OCI-LY3 (cell line): ENCODE results near the gene LHFPL2.

Experiments
- H2AFZ ChIP-seq: fragments of 200-600, 300-600 bp; shearing (Covaris generic); 2 replicates; pipeline ENCODE4 v1.6.0; 2014; ENCODE audit warnings: antibody characterized with exemption, low read depth, low read length
- H3K27ac ChIP-seq: fragments of 200-600, 300-600 bp; sonication (generic); 2 replicates; pipeline ENCODE4 v1.5.1; 2014; ENCODE audit warnings: mild to moderate bottlenecking, low read length, moderate library complexity, mixed read lengths
- H3K27me3 ChIP-seq: fragments of 200-600, 300-600 bp; sonication (generic); 2 replicates; pipeline ENCODE4 v1.6.1; 2014; ENCODE audit warnings: low read depth, low read length, mixed read lengths
- H3K36me3 ChIP-seq: fragments of 200-600, 300-600 bp; sonication (generic); replicated peaks from 2 replicates; pipeline ENCODE3; 2014; ENCODE audit warnings: low read depth, low read length, mixed read lengths
- H3K4me1 ChIP-seq: fragments of 300-600, 200-600 bp; sonication (generic); 2 replicates; pipeline ENCODE4 v1.6.1; 2014; ENCODE audit warnings: low read length, mixed read lengths
- H3K4me2 ChIP-seq: fragments of 200-600, 300-600 bp; sonication (generic); 2 replicates; pipeline ENCODE4 v1.6.1; 2014; ENCODE audit warnings: low read length, mixed read lengths
- H3K4me3 ChIP-seq: fragments of 300-600, 200-600 bp; sonication (generic); 2 replicates; pipeline ENCODE4 v1.5.1; 2014; ENCODE audit warnings: antibody characterized with exemption, mild to moderate bottlenecking, low read length, moderate library complexity
- H3K79me2 ChIP-seq: fragments of 300-600, 200-600 bp; shearing (Covaris generic); 2 replicates; pipeline ENCODE4 v1.6.1; 2014; ENCODE audit warnings: mild to moderate bottlenecking, low read length, mixed read lengths
- H3K9ac ChIP-seq: fragments of 300-600, 200-600 bp; shearing (Covaris generic); 2 replicates; pipeline ENCODE4 v1.6.0; 2014; ENCODE audit warnings: mild to moderate bottlenecking, low read length, moderate library complexity
- H3K9me3 ChIP-seq: fragments of 200-600, 300-600 bp; shearing (Covaris generic); 2 replicates; pipeline ENCODE4 v1.6.1; 2014; ENCODE audit warnings: low read length, mixed read lengths; ENCODE audit not compliant: insufficient read depth
- H4K20me1 ChIP-seq: fragments of 200-600, 300-600 bp; sonication (generic); 2 replicates; pipeline ENCODE4 v1.6.1; 2016; ENCODE audit warnings: low read length, mixed read lengths; ENCODE audit not compliant: insufficient read depth
- EZH2phosphoT487 ChIP-seq: fragments of 200-600 bp; shearing (Covaris generic); IDR thresholded peaks from 2 replicates; pipeline ENCODE4 v1.6.1; 2018; ENCODE audit warnings: antibody characterized with exemption, mixed run types, low read depth
- TF ChIP-seq, protein P1 (sequence below): fragments of 200-600, 300-600 bp; sonication (generic); IDR thresholded peaks from 2 replicates; pipeline ENCODE4 v1.5.1; 2014; ENCODE audit warnings: antibody characterized with exemption, low read length, low read depth

LHFPL2 gene

DNA sequence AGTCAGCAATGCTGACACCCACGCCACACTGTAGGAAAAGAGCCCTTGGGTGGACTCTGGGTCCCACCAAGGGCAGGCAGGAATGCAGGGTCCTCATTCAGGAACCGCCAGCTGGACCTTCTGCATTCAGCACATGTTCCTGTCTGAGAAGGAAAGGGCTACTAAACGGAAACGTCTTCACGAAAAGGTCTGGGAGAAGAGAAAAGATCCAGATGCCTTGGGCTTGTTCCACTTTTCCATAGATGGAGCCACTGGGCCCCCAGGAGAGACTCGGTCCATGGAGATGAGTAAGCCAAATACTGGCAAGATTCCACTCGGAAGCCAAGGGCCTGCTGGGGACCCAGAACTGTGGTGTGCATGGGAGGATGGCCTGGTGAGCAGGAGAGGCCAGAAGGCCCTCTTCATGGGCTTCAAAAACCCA is 38.4 kb downstream of the LHFPL2 start:
- no peak overlapping the region for H3K27ac ChIP-seq
- no peaks in the 10 kb centered on the region for H4K20me1 ChIP-seq
- no peak overlapping the region for H3K9ac ChIP-seq
- no peaks in the 10 kb centered on the region for H3K9me3 ChIP-seq
- H2AFZ ChIP-seq = no peak overlapping the region
- H3K79me2 ChIP-seq = no peaks in the 10 kb centered on the region
- no peak overlapping the region for H3K4me2 ChIP-seq
- H3K4me1 ChIP-seq = no peaks in the 10 kb centered on the region
- H3K4me3 ChIP-seq = no peak overlapping the region
- TF ChIP-seq, protein P1, sequence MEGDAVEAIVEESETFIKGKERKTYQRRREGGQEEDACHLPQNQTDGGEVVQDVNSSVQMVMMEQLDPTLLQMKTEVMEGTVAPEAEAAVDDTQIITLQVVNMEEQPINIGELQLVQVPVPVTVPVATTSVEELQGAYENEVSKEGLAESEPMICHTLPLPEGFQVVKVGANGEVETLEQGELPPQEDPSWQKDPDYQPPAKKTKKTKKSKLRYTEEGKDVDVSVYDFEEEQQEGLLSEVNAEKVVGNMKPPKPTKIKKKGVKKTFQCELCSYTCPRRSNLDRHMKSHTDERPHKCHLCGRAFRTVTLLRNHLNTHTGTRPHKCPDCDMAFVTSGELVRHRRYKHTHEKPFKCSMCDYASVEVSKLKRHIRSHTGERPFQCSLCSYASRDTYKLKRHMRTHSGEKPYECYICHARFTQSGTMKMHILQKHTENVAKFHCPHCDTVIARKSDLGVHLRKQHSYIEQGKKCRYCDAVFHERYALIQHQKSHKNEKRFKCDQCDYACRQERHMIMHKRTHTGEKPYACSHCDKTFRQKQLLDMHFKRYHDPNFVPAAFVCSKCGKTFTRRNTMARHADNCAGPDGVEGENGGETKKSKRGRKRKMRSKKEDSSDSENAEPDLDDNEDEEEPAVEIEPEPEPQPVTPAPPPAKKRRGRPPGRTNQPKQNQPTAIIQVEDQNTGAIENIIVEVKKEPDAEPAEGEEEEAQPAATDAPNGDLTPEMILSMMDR = no peak
- TF ChIP-seq EZH2phosphoT487 = no peak
- no peaks in the 10 kb centered on the region for H3K27me3 ChIP-seq
- H3K36me3 ChIP-seq = no peaks in the 10 kb centered on the region

DNA sequence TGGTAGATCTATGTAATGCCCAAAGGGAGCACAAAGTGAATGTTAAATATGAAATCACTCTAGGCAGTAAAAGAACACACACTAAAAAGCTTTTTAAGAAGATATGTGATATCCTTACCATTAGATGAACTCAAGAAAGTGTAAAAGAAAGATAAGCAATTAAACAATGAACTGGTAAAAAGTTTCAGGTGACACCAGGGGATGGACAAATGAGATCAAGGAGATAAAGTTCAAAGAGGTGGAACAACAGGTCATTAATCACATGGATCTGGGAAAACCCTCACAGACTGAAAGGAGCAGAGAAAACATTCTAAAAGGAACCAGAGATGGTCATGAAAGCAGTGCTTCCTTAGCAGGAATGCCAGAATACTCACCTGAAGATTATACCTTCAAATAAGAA is 40.7 kb downstream of the LHFPL2 start:
- H3K4me1 ChIP-seq = peaks cover 9% of the 10 kb centered on the region
- no peak overlapping the region for H3K9ac ChIP-seq
- TF ChIP-seq EZH2phosphoT487 = no peak
- TF ChIP-seq, protein P1 = no peak
- no peaks in the 10 kb centered on the region for H3K36me3 ChIP-seq
- no peak overlapping the region for H3K4me3 ChIP-seq
- no peak overlapping the region for H3K4me2 ChIP-seq
- no peak overlapping the region for H3K27ac ChIP-seq
- H3K79me2 ChIP-seq = no peaks in the 10 kb centered on the region
- no peak overlapping the region for H2AFZ ChIP-seq
- H3K27me3 ChIP-seq = no peaks in the 10 kb centered on the region
- H4K20me1 ChIP-seq = no peaks in the 10 kb centered on the region
- no peaks in the 10 kb centered on the region for H3K9me3 ChIP-seq

- no peak overlapping the region for H3K4me2 ChIP-seq
- no peak for TF ChIP-seq EZH2phosphoT487
- TF ChIP-seq, protein P1 = no peak
- no peak overlapping the region for H3K27ac ChIP-seq
- no peak overlapping the region for H2AFZ ChIP-seq
- H3K9me3 ChIP-seq = no peaks in the 10 kb centered on the region
- no peak overlapping the region for H3K9ac ChIP-seq
- H3K36me3 ChIP-seq = no peaks in the 10 kb centered on the region
- no peaks in the 10 kb centered on the region for H4K20me1 ChIP-seq
- peaks cover 9% of the 10 kb centered on the region for H3K4me1 ChIP-seq
- H3K27me3 ChIP-seq = no peaks in the 10 kb centered on the region
- no peaks in the 10 kb centered on the region for H3K79me2 ChIP-seq
- H3K4me3 ChIP-seq = no peak overlapping the region
These were observed 42.3 kb downstream of the LHFPL2 start for GRCh38 chr5:78606241-78606640.

- Histone ChIP-seq H3K4me1 (peaks cover 9% of the 10 kb centered on the region), H3K79me2 (no peaks in the 10 kb centered on the region), H4K20me1 (no peaks in the 10 kb centered on the region), H3K27me3 (no peaks in the 10 kb centered on the region), H3K27ac (no peak overlapping the region), H2AFZ (no peak overlapping the region), H3K4me3 (no peak overlapping the region), H3K9ac (no peak overlapping the region), H3K4me2 (no peak overlapping the region), H3K9me3 (no peaks in the 10 kb centered on the region), H3K36me3 (no peaks in the 10 kb centered on the region)
- no peak for TF ChIP-seq EZH2phosphoT487
- TF ChIP-seq, protein P1 = no peak
These were observed 43.0 kb downstream of the LHFPL2 start for GRCh38 chr5:78605611-78606010.
